Measurements from ENCODE around the gene HCRTR1. TPM values are rescaled to one million over a fixed set of nuclear protein-coding genes. Genes with fewer than 3 reads are reported as not detected.
A peak's percentile ranks its signal among the peaks of the same experiment; 100 is the strongest.

HCRTR1 gene
- total and polyA plus RNA-seq, 4 experiments from 2014 or later, result not detected

DNA sequence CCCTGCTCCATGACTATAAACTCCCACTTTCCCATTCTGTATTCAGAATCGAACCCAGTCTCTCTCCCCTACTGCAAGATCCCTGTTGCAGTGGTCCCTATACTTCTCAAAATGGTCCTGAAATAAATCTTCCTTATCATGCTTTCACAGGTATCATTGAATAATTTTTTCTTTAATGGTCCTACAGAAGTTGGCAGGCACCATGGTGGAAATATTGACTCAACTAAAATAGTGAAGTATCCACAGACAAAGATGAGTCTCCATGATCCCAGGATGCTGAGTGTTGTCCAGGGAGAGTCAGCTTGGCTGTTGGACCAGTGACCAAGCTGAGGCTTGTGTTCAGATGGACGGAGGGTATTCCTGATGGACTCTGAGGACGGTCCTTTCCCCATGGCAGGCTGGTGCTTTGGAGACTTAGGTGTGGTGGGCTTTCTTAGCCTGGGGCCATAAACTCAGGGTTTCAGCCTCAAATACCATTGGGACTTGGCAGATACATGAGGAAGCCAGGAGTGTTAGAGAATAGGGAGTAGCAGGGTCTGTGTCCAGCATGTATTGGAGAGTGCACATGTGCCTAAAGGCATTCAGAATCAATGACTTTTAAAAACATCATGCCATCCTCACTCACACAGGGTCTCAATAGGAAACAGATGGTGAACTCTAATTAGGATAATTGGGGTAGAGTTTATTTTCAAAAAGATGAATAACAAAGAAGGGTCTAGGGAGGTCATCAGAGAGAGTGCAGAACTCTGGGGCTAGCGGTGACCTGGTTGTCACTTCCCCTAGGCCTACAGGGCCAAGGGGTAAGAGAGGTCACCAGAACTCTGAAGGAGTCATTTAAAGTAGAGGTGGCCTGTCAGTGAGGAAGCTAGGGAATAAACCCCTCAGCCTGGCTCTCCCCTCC is 21.4 kb upstream of the HCRTR1 start:
- H3K36me3 ChIP-seq (ENCODE audit: insufficient read depth, low read length), result no peaks in the 10 kb centered on the region
- no peak overlapping the region for H3K4me3 Mint-ChIP-seq
- no peaks in the 10 kb centered on the region for H3K27me3 ChIP-seq (ENCODE audit: insufficient read depth, low read length)
- intact Hi-C loops (cut with micrococcal nuclease), result no loop called here
- POLR2A ChIA-PET (ENCODE audit: partially characterized antibody), result no interaction called here
- DNase-seq, result no peak
- CTCF ChIA-PET (ENCODE audit: partially characterized antibody), result no interaction called here
- peaks cover 7 to 16% of the 10 kb centered on the region in 2 donors for H3K27me3 Mint-ChIP-seq
- no peak overlapping the region for H3K4me3 ChIP-seq (ENCODE audit: low read length in 2 of 2)
- H3K9me3 ChIP-seq (ENCODE audit: control insufficient read depth in 1 of 2, low read length in 2 of 2), result no peaks in the 10 kb centered on the region
- no peaks in the 10 kb centered on the region for H3K4me1 ChIP-seq (ENCODE audit: insufficient read depth, low read length)
- H3K9me3 Mint-ChIP-seq, result no peaks in the 10 kb centered on the region
- H3K36me3 Mint-ChIP-seq, result no peaks in the 10 kb centered on the region
- H3K27ac Mint-ChIP-seq, result peak overlapping the region in 1 of 7 donors; percentile 57
- no peak overlapping the region for H3K27ac ChIP-seq (ENCODE audit: low read depth, low read length)
- H3K4me1 Mint-ChIP-seq, result no peaks in the 10 kb centered on the region

DNA sequence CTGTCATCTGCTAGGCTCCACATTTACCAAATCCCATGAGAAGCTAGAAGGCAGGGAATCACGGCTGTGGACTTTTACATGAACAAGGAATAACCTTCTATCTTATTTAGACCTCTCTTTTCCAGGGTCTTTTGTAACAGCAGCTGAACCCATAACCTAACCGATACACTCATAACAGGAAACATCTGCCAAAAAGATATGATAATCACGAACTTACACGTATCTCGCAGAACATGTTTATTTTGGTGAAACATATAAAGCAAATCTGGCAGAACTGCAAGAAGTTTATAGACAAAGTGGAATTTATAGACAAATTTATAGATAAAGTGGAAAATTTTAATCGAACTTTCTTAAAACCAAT is 20.8 kb upstream of the HCRTR1 start:
- Mint-ChIP-seq H3K27me3 (peaks cover 2 to 10% of the 10 kb centered on the region in 2 donors), H3K36me3 (no peaks in the 10 kb centered on the region), H3K4me3 (no peak overlapping the region), H3K4me1 (no peaks in the 10 kb centered on the region), H3K9me3 (no peaks in the 10 kb centered on the region), H3K27ac (no peak overlapping the region)
- ChIA-PET CTCF (ENCODE audit: partially characterized antibody) (no interaction called here), POLR2A (ENCODE audit: partially characterized antibody) (no interaction called here)
- Histone ChIP-seq H3K4me3 (ENCODE audit: low read length in 2 of 2) (no peak overlapping the region), H3K27me3 (ENCODE audit: insufficient read depth, low read length) (no peaks in the 10 kb centered on the region), H3K9me3 (ENCODE audit: control insufficient read depth in 1 of 2, low read length in 2 of 2) (no peaks in the 10 kb centered on the region), H3K27ac (ENCODE audit: low read depth, low read length) (no peak overlapping the region), H3K36me3 (ENCODE audit: insufficient read depth, low read length) (no peaks in the 10 kb centered on the region), H3K4me1 (ENCODE audit: insufficient read depth, low read length) (no peaks in the 10 kb centered on the region)
- intact Hi-C loops (cut with micrococcal nuclease), result no loop called here
- DNase-seq, result no peak

DNA sequence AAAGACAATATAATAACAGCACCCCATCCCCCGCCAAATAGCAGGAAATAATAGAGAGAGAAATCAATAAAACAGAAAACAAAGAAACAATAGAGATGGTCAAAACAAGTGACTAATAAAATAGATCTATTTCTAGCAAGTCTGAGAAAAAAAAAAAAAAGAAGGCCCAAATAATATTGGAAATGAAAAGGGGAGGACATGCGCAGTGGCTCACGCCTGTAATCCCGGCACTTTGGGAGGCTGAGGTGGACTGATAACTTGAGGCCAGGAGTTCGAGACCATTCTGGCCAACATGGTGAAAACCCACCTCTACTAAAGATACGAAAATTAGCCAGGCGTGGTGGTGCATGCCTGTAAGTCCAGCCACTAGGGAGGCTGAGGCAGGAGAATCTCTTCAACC is 18.5 kb upstream of the HCRTR1 start:
- POLR2A ChIA-PET (ENCODE audit: partially characterized antibody), result no interaction called here
- Mint-ChIP-seq H3K27me3 (peaks cover 1 to 5% of the 10 kb centered on the region in 2 donors), H3K36me3 (no peaks in the 10 kb centered on the region), H3K4me3 (no peak overlapping the region), H3K9me3 (peaks cover 0 to 4% (median 0%) of the 10 kb centered on the region in 8 donors), H3K4me1 (no peaks in the 10 kb centered on the region), H3K27ac (no peak overlapping the region)
- Histone ChIP-seq H3K36me3 (ENCODE audit: insufficient read depth, low read length) (no peaks in the 10 kb centered on the region), H3K27me3 (ENCODE audit: insufficient read depth, low read length) (no peaks in the 10 kb centered on the region), H3K4me3 (ENCODE audit: low read length in 2 of 2) (no peak overlapping the region), H3K4me1 (ENCODE audit: insufficient read depth, low read length) (no peaks in the 10 kb centered on the region), H3K27ac (ENCODE audit: low read depth, low read length) (no peak overlapping the region), H3K9me3 (ENCODE audit: control insufficient read depth in 1 of 2, low read length in 2 of 2) (no peaks in the 10 kb centered on the region)
- intact Hi-C loops (cut with micrococcal nuclease), result no loop called here
- CTCF ChIA-PET (ENCODE audit: partially characterized antibody), result no interaction called here
- no peak for DNase-seq

DNA sequence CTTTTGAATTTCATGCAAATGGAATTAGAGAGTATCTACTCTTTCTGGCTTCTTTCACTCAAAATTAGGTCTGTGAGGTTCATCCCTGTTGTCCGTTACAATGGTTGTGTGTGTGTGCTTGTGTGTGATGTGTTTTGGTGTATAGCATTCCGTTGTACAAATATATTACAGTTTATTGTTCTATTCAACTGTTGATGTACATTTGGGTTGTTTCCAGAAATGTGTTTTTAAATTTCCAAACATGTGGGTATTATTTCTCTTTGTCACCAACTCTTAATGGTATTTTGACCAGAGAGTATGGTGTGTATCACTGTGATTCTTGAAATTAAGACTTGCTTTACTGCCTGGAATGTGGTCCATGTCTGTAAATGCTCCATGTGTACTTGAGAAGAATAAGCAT is 16.8 kb upstream of the HCRTR1 start:
- no peaks in the 10 kb centered on the region for H3K4me1 ChIP-seq (ENCODE audit: insufficient read depth, low read length)
- Mint-ChIP-seq H3K36me3 (no peaks in the 10 kb centered on the region), H3K4me3 (no peak overlapping the region), H3K9me3 (peaks cover 0 to 4% (median 0%) of the 10 kb centered on the region in 8 donors), H3K27ac (no peak overlapping the region), H3K4me1 (no peaks in the 10 kb centered on the region), H3K27me3 (peaks cover 1 to 2% of the 10 kb centered on the region in 2 donors)
- POLR2A ChIA-PET (ENCODE audit: partially characterized antibody), result no interaction called here
- CTCF ChIA-PET (ENCODE audit: partially characterized antibody), result interaction anchor here (1.2 kb wide), 1 partner anchor 13 kb away, joined by 3 read pairs; no protein-coding TSS in a partner anchor
- no peaks in the 10 kb centered on the region for H3K27me3 ChIP-seq (ENCODE audit: insufficient read depth, low read length)
- no peaks in the 10 kb centered on the region for H3K9me3 ChIP-seq (ENCODE audit: control insufficient read depth in 1 of 2, low read length in 2 of 2)
- H3K27ac ChIP-seq (ENCODE audit: low read depth, low read length), result no peak overlapping the region
- H3K36me3 ChIP-seq (ENCODE audit: insufficient read depth, low read length), result no peaks in the 10 kb centered on the region
- DNase-seq, result no peak
- no peak overlapping the region for H3K4me3 ChIP-seq (ENCODE audit: low read length in 2 of 2)
- intact Hi-C loops (cut with micrococcal nuclease), result no loop called here

DNA sequence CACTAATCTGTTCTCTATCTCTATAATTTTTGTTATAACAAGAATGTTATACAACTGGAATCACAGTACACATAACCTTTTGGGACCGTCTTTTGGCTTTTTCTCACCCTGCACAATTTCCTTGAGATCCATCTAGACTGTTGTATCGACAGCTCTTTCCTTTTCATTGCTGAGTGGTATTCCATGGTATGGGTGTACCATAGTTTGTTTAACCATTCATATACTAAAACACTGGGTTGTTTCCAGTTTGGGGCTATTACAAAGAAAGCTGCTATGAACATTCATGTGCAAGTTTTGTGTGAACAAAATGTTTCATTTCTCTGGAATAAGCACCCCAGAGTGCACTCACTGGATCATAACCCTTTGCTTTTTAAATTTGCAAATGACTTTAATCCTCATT is 15.4 kb upstream of the HCRTR1 start:
- H3K36me3 Mint-ChIP-seq, result no peaks in the 10 kb centered on the region
- CTCF ChIA-PET (ENCODE audit: partially characterized antibody), result no interaction called here
- H3K27me3 ChIP-seq (ENCODE audit: insufficient read depth, low read length), result no peaks in the 10 kb centered on the region
- no peaks in the 10 kb centered on the region for H3K4me1 Mint-ChIP-seq
- H3K36me3 ChIP-seq (ENCODE audit: insufficient read depth, low read length), result no peaks in the 10 kb centered on the region
- H3K4me1 ChIP-seq (ENCODE audit: insufficient read depth, low read length), result no peaks in the 10 kb centered on the region
- H3K27ac ChIP-seq (ENCODE audit: low read depth, low read length), result no peak overlapping the region
- peaks cover 1 to 2% of the 10 kb centered on the region in 2 donors for H3K27me3 Mint-ChIP-seq
- H3K9me3 ChIP-seq (ENCODE audit: control insufficient read depth in 1 of 2, low read length in 2 of 2), result no peaks in the 10 kb centered on the region
- no peak overlapping the region for H3K27ac Mint-ChIP-seq
- POLR2A ChIA-PET (ENCODE audit: partially characterized antibody), result no interaction called here
- peaks cover 0 to 4% (median 0%) of the 10 kb centered on the region in 8 donors for H3K9me3 Mint-ChIP-seq
- intact Hi-C loops (cut with micrococcal nuclease), result no loop called here
- H3K4me3 Mint-ChIP-seq, result no peak overlapping the region
- no peak overlapping the region for H3K4me3 ChIP-seq (ENCODE audit: low read length in 2 of 2)
- DNase-seq, result no peak

DNA sequence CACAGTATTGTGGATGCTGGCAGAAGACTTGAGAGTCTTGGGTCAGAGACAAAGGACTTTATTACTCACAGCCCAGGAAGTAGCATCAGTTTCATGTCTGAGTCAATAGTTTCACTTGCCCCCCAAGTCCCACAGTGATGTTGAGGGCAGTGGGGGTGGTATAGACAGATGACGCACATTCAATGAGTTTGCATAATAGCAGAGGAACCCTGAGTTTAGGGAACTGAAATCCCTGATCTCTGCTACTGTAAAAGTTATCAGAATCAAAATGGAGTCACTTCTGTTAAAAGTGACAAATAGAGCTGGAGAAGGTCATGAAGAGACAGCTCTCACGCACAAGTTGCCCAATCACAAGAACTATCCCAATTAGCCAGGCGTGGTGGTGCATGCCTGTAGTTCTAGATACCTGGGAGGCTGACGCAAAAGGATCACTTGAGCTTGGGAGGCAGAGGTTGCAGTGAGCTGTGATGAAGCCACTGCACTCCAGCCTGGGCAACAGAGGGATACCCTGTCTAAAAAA is 11.5 kb upstream of the HCRTR1 start:
- Histone ChIP-seq H3K4me3 (ENCODE audit: low read length in 2 of 2) (no peak overlapping the region), H3K27me3 (ENCODE audit: insufficient read depth, low read length) (peaks cover 3% of the 10 kb centered on the region), H3K9me3 (ENCODE audit: control insufficient read depth in 1 of 2, low read length in 2 of 2) (no peaks in the 10 kb centered on the region), H3K4me1 (ENCODE audit: insufficient read depth, low read length) (no peaks in the 10 kb centered on the region), H3K36me3 (ENCODE audit: insufficient read depth, low read length) (no peaks in the 10 kb centered on the region), H3K27ac (ENCODE audit: low read depth, low read length) (no peak overlapping the region)
- Mint-ChIP-seq H3K9me3 (peaks cover 0 to 4% (median 0%) of the 10 kb centered on the region in 8 donors), H3K36me3 (no peaks in the 10 kb centered on the region), H3K4me3 (no peak overlapping the region), H3K4me1 (no peaks in the 10 kb centered on the region), H3K27ac (no peak overlapping the region), H3K27me3 (peaks cover 0 to 4% of the 10 kb centered on the region in 2 donors)
- DNase-seq, result peak in 1 of 5 donors; percentile 2
- POLR2A ChIA-PET (ENCODE audit: partially characterized antibody), result no interaction called here
- CTCF ChIA-PET (ENCODE audit: partially characterized antibody), result interaction anchor here (1.2 kb wide), 1 partner anchor 15 kb away, joined by 3 read pairs; no protein-coding TSS in a partner anchor
- intact Hi-C loops (cut with micrococcal nuclease), result no loop called here

DNA sequence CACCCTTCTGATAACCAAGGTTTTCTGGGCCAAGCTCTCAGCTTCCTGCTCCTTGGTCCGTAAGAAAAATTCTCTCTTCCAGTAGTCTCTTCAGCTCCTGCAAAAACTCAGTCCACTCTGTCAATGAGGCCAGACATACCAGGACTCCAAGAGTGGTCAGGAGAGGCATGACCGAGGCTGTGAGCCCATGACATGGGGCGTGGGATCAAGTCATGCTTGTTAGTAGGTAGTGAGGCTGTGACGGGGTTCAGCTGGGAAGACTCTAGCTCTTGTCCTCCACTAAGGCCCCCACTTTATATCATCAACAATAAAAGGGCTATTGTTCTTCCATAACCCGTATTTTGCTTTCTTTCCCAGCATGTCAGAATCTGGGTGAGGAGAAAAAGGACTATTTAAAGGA is 10.1 kb upstream of the HCRTR1 start:
- Mint-ChIP-seq H3K9me3 (peaks cover 0 to 1% (median 0%) of the 10 kb centered on the region in 8 donors), H3K4me1 (no peaks in the 10 kb centered on the region), H3K27ac (peak overlapping the region in 1 of 7 donors; percentile 60), H3K4me3 (no peak overlapping the region), H3K27me3 (peaks cover 0 to 7% of the 10 kb centered on the region in 2 donors), H3K36me3 (no peaks in the 10 kb centered on the region)
- DNase-seq, result peak in 1 of 5 donors; percentile 13
- POLR2A ChIA-PET (ENCODE audit: partially characterized antibody), result no interaction called here
- no peaks in the 10 kb centered on the region for H3K4me1 ChIP-seq (ENCODE audit: insufficient read depth, low read length)
- peaks cover 3% of the 10 kb centered on the region for H3K27me3 ChIP-seq (ENCODE audit: insufficient read depth, low read length)
- no peaks in the 10 kb centered on the region for H3K36me3 ChIP-seq (ENCODE audit: insufficient read depth, low read length)
- no peaks in the 10 kb centered on the region for H3K9me3 ChIP-seq (ENCODE audit: control insufficient read depth in 1 of 2, low read length in 2 of 2)
- CTCF ChIA-PET (ENCODE audit: partially characterized antibody), result no interaction called here
- intact Hi-C loops (cut with micrococcal nuclease), result no loop called here
- H3K27ac ChIP-seq (ENCODE audit: low read depth, low read length), result no peak overlapping the region
- no peak overlapping the region for H3K4me3 ChIP-seq (ENCODE audit: low read length in 2 of 2)
